Fibroblast of lung (primary cell): Measurements from ENCODE around the gene GLP2R. TPM values are rescaled to one million over a fixed set of nuclear protein-coding genes. Genes with fewer than 3 reads are reported as not detected.

Source experiments
- DNase-seq, 2 donors: peaks; one replicate each; pipeline versions ENCODE4 v3.0.0 to v3.0.0-alpha.2; 2010; ENCODE audit warnings: low read depth in 2 of 2
- H2AFZ ChIP-seq: 2 replicates; pipeline ENCODE4 v1.5.1; 2012; ENCODE audit warnings: low read length, control low read depth, inconsistent platforms
- H3K27ac ChIP-seq: 2 replicates; pipeline ENCODE4 v1.5.1; 2011; ENCODE audit warnings: low read length, control low read depth; ENCODE audit not compliant: insufficient read depth
- H3K27me3 ChIP-seq: 2 replicates; pipeline ENCODE4 v1.5.1; 2011; ENCODE audit warnings: mild to moderate bottlenecking, low read length; ENCODE audit not compliant: control insufficient read depth, insufficient read depth
- H3K36me3 ChIP-seq: 2 replicates; pipeline ENCODE4 v1.5.1; 2011; ENCODE audit warnings: low read length; ENCODE audit not compliant: control insufficient read depth, insufficient read depth
- H3K4me1 ChIP-seq: 2 replicates; pipeline ENCODE4 v1.5.1; 2011; ENCODE audit warnings: low read length; ENCODE audit not compliant: control insufficient read depth, insufficient read depth; ENCODE audit errors: extremely low read depth
- H3K4me2 ChIP-seq: 2 replicates; pipeline ENCODE4 v1.5.1; 2011; ENCODE audit warnings: low read length, control low read depth; ENCODE audit not compliant: insufficient read depth; ENCODE audit errors: extremely low read depth
- H3K4me3 ChIP-seq, 4 experiments: fragments of 200-600 bp in 1 of 4; sonication (generic) in 1 of 4; replicated peaks in 1 of 4; 2 replicates each; pipeline ENCODE4 v1.5.1; 2011 to 2016; ENCODE audit warnings: low read length in 4 of 4, low read depth in 3 of 4, mild to moderate bottlenecking in 3 of 4, control low read depth in 2 of 4, inconsistent platforms in 1 of 4, mixed read lengths in 1 of 4; ENCODE audit not compliant: insufficient read depth in 1 of 4; ENCODE audit errors: control extremely low read depth in 1 of 4
- H3K79me2 ChIP-seq: 2 replicates; pipeline ENCODE4 v1.5.1; 2012; ENCODE audit warnings: mild to moderate bottlenecking, low read length, inconsistent platforms; ENCODE audit not compliant: control insufficient read depth, insufficient read depth
- H3K9ac ChIP-seq: 2 replicates; pipeline ENCODE4 v1.5.1; 2011; ENCODE audit warnings: mild to moderate bottlenecking, low read length, control low read depth; ENCODE audit not compliant: insufficient read depth
- H3K9me3 ChIP-seq: 2 replicates; pipeline ENCODE4 v1.5.1; 2012; ENCODE audit warnings: low read depth, low read length; ENCODE audit not compliant: control insufficient read depth, insufficient read depth
- H4K20me1 ChIP-seq: 2 replicates; pipeline ENCODE4 v1.5.1; 2011; ENCODE audit warnings: low read length; ENCODE audit not compliant: control insufficient read depth, insufficient read depth; ENCODE audit errors: extremely low read depth
- CTCF ChIP-seq, 2 donors: IDR thresholded peaks in 1 of 2; conservative IDR thresholded peaks in 1 of 2; 1 replicate in 1 of 2; 2 replicates in 1 of 2; pipeline ENCODE4 v1.5.1; 2011 to 2012; ENCODE audit warnings: low read length in 2 of 2, control low read depth in 1 of 2, inconsistent platforms in 1 of 2, low read depth in 1 of 2, mild to moderate bottlenecking in 1 of 2
- EZH2 ChIP-seq: IDR thresholded peaks from 2 replicates; pipeline ENCODE4 v1.5.1; 2012; ENCODE audit warnings: low read length, control low read depth, mild to moderate bottlenecking; ENCODE audit errors: missing control alignments
- polyA plus RNA-seq, 2 donors: library from polyadenylated mRNA; depleted of rRNA in 1 of 2; stranded (reverse) in 1 of 2; unstranded in 1 of 2; fragments of >200 nt; gene quantifications; 2 replicates each; pipeline ENCODE4 v1.2.1, GENCODE V29; 2011 to 2012; ENCODE audit warnings: missing spikeins in 1 of 2
- total RNA-seq: library from RNA; depleted of rRNA; stranded (reverse); fragments of >200 nt; gene quantifications from 2 replicates; pipeline ENCODE4 v1.2.1, GENCODE V29; 2014

GLP2R gene
- total and polyA plus RNA-seq, 2 donors (not counting 1 experiment from before 2014, with no cell fraction given) = not detected

GRCh38 chr17:9845306-9845705, 19.6 kb downstream of the GLP2R start:
- Histone ChIP-seq H3K4me1 (no peaks in the 10 kb centered on the region), H2AFZ (no peak overlapping the region), H3K27ac (no peak overlapping the region), H3K4me3 (no peak overlapping the region), H3K4me2 (no peak overlapping the region), H3K9ac (no peak overlapping the region), H3K36me3 (no peaks in the 10 kb centered on the region), H3K79me2 (no peaks in the 10 kb centered on the region), H3K27me3 (no peaks in the 10 kb centered on the region), H3K9me3 (no peaks in the 10 kb centered on the region), H4K20me1 (no peaks in the 10 kb centered on the region)
- DNase-seq = peak in 1 of 2 donors; percentile 23
- TF ChIP-seq EZH2 (no peak), CTCF (conservative IDR thresholded peaks at IDR 0.05 in 1 of 2, IDR thresholded peaks at IDR 0.05 in 1 of 2; ENCODE audit: low read depth in 1 of 2, low read length in 2 of 2) (no peak)

GRCh38 chr17:9850151-9850550, 24.4 kb downstream of the GLP2R start:
- no peaks in the 10 kb centered on the region for H3K4me1 ChIP-seq
- H3K9ac ChIP-seq = no peak overlapping the region
- H3K27me3 ChIP-seq = no peaks in the 10 kb centered on the region
- H3K36me3 ChIP-seq = no peaks in the 10 kb centered on the region
- H3K4me2 ChIP-seq = no peak overlapping the region
- no peak overlapping the region for H2AFZ ChIP-seq
- H3K9me3 ChIP-seq = no peaks in the 10 kb centered on the region
- H3K79me2 ChIP-seq = no peaks in the 10 kb centered on the region
- no peak for TF ChIP-seq CTCF (conservative IDR thresholded peaks at IDR 0.05 in 1 of 2, IDR thresholded peaks at IDR 0.05 in 1 of 2; ENCODE audit: low read depth in 1 of 2, low read length in 2 of 2)
- no peak for TF ChIP-seq EZH2
- no peak overlapping the region for H3K4me3 ChIP-seq
- H3K27ac ChIP-seq = no peak overlapping the region
- no peak for DNase-seq
- H4K20me1 ChIP-seq = no peaks in the 10 kb centered on the region

GRCh38 chr17:9854255-9854654, 28.5 kb downstream of the GLP2R start:
- no peaks in the 10 kb centered on the region for H3K9me3 ChIP-seq
- H3K9ac ChIP-seq = no peak overlapping the region
- H3K79me2 ChIP-seq = no peaks in the 10 kb centered on the region
- H3K4me3 ChIP-seq = no peak overlapping the region
- no peak for DNase-seq
- no peaks in the 10 kb centered on the region for H3K4me1 ChIP-seq
- H3K36me3 ChIP-seq = no peaks in the 10 kb centered on the region
- H2AFZ ChIP-seq = no peak overlapping the region
- TF ChIP-seq CTCF (conservative IDR thresholded peaks at IDR 0.05 in 1 of 2, IDR thresholded peaks at IDR 0.05 in 1 of 2; ENCODE audit: low read depth in 1 of 2, low read length in 2 of 2) = no peak
- TF ChIP-seq EZH2 = no peak
- H3K27ac ChIP-seq = no peak overlapping the region
- no peaks in the 10 kb centered on the region for H4K20me1 ChIP-seq
- no peaks in the 10 kb centered on the region for H3K27me3 ChIP-seq
- H3K4me2 ChIP-seq = no peak overlapping the region
